Inflammatory macrophage treated with lipopolysaccharide for 4 hours (primary cell): Measurements from ENCODE around the gene ATPAF2.

ENCODE experiments used
- DNase-seq: peaks from one replicate; pipeline ENCODE4 v3.0.0-alpha.2; 2020

Gene ATPAF2

GRCh38 chr17:18038861-18039534 is at the start of gene ATPAF2, which contains the start of gene GID4:
Gene ATPAF2, minus strand, starts transcription at chr17:18039168. Its CDS starts 155 bp downstream, at chr17:18039013.
Gene GID4, plus strand, starts transcription at chr17:18039408. Its CDS starts 57 bp downstream, at chr17:18039465.
- peak; percentile 100 for DNase-seq

- peak; percentile 86 for DNase-seq
These were observed 48.9 kb upstream of the ATPAF2 start, which contains the start of gene DRG2 for GRCh38 chr17:18087610-18088491. Gene DRG2, plus strand, starts transcription at chr17:18087948. Its CDS starts 76 bp downstream, at chr17:18088024.

GRCh38 chr17:18084256-18084655 is 45.3 kb upstream of the ATPAF2 start:
- no peak for DNase-seq

GRCh38 chr17:18079543-18079942 is 40.6 kb upstream of the ATPAF2 start:
- no peak for DNase-seq

GRCh38 chr17:18076936-18077335 is 38.0 kb upstream of the ATPAF2 start:
- DNase-seq = no peak

- no peak for DNase-seq
These were observed 35.8 kb upstream of the ATPAF2 start for GRCh38 chr17:18074566-18075272.

- DNase-seq = no peak
These were observed 32.8 kb upstream of the ATPAF2 start for GRCh38 chr17:18071751-18072150.

- no peak for DNase-seq
These were observed 31.9 kb upstream of the ATPAF2 start for GRCh38 chr17:18070861-18071340.

GRCh38 chr17:18069101-18069500 is 30.1 kb upstream of the ATPAF2 start:
- no peak for DNase-seq

- no peak for DNase-seq
These were observed 27.9 kb upstream of the ATPAF2 start for GRCh38 chr17:18066866-18067265.

- no peak for DNase-seq
These were observed 26.6 kb upstream of the ATPAF2 start for GRCh38 chr17:18065546-18065945.

- no peak for DNase-seq
These were observed 25.1 kb upstream of the ATPAF2 start for GRCh38 chr17:18064053-18064452.

GRCh38 chr17:18059283-18059682 is 20.3 kb upstream of the ATPAF2 start:
- DNase-seq = no peak

- DNase-seq = no peak
These were observed 17.2 kb upstream of the ATPAF2 start for GRCh38 chr17:18056214-18056613.

GRCh38 chr17:18055597-18055996 is 16.6 kb upstream of the ATPAF2 start:
- DNase-seq = no peak

GRCh38 chr17:18045691-18046350 is 6.9 kb upstream of the ATPAF2 start:
- no peak for DNase-seq

- no peak for DNase-seq
These were observed 5.6 kb upstream of the ATPAF2 start for GRCh38 chr17:18044609-18045008.

- no peak for DNase-seq
These were observed 4.5 kb upstream of the ATPAF2 start for GRCh38 chr17:18043491-18043890.

GRCh38 chr17:18042983-18043382 is 4.0 kb upstream of the ATPAF2 start:
- no peak for DNase-seq

- peak; percentile 69 for DNase-seq
These were observed 2.8 kb upstream of the ATPAF2 start for GRCh38 chr17:18041776-18042175.

GRCh38 chr17:18040261-18040858 is 1.4 kb upstream of the ATPAF2 start:
- DNase-seq = no peak
